Measurements from ENCODE around the gene NGF. TPM values are rescaled to one million over a fixed set of nuclear protein-coding genes. Genes with fewer than 3 reads are reported as not detected.

NGF gene
- total and polyA plus RNA-seq, 2 of the 8 experiments (the other 6 are each of a cell fraction or from before 2014, with no cell fraction given), result 1.6 TPM; not detected in 1

DNA sequence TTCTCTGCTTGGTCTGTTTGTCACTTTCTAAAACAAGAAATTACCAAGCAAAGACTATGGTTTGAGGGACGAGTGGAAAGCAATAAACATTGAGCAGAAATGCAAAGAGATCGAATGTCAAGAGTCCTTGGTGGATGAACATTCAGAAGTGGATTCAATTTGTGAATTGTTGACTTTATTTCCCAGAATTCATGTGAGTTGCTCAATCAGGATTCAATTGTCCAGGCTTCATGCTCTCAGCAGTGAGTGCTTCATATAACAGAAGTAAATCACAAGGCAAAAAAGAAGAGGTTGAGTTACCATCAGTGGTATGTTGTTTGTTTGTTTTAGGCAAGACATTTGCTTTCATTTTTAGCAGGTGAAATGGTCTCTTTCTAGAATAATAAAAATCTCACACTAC, 31.9 kb downstream of the NGF start (continued):
- TF ChIP-seq SIN3A (conservative IDR thresholded peaks at IDR 0.05 in 1 of 2, IDR thresholded peaks at IDR 0.05 in 1 of 2; ENCODE audit: low read depth in 1 of 2, low read length in 2 of 2) (no peak), JUN (IDR thresholded peaks at IDR 0.05; ENCODE audit: low read depth, low read length) (no peak), SUZ12 (IDR thresholded peaks at IDR 0.05; ENCODE audit: low read length) (no peak), CHD1 (IDR thresholded peaks at IDR 0.05; ENCODE audit: low read depth, low read length) (no peak), BRCA1 (IDR thresholded peaks at IDR 0.05; ENCODE audit: low read depth, low read length) (no peak), TEAD4 (IDR thresholded peaks at IDR 0.05; ENCODE audit: low read depth, low read length) (no peak), E2F6 (IDR thresholded peaks at IDR 0.05) (no peak)

All from H1 (cell line).